Measurements from ENCODE around the gene FHDC1.

Gene FHDC1

DNA sequence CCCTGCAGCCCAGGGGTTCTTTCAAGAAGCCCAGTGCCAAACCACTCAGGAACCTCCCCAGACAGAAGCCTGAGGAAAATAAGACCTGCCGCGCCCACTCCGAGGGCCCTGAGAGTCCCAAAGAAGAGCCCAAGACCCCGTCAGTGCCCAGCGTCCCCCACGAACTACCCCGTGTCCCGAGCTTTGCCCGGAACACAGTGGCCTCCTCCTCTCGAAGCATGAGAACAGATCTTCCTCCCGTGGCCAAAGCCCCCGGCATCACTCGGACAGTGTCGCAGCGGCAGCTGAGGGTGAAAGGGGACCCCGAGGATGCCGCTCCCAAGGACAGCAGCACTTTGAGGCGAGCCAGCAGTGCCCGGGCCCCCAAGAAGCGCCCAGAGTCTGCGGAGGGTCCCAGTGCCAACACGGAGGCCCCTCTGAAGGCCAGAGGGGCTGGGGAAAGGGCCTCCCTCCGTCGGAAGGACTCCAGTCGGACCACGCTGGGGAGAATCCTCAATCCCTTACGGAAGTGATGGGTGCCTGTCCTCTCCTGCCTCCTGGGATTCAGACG is 40.2 kb downstream of the FHDC1 start:
- H3K4me1 ChIP-seq (ENCODE audit: control insufficient read depth in 5 of 5, insufficient read depth in 5 of 5, low read length in 5 of 5) = peaks cover 0 to 2% (median 0%) of the 10 kb centered on the region in 5 donors

GRCh38 chr4:152979731-152980330 is 43.7 kb downstream of the FHDC1 start:
- Histone ChIP-seq H3K4me1 (ENCODE audit: control insufficient read depth in 5 of 5, insufficient read depth in 5 of 5, low read length in 5 of 5) (no peaks in the 10 kb centered on the region), H3K9me3 (ENCODE audit: control insufficient read depth in 5 of 5, low read length in 5 of 5) (no peaks in the 10 kb centered on the region), H3K27me3 (ENCODE audit: control insufficient read depth in 5 of 5, insufficient read depth in 4 of 5, low read length in 5 of 5) (no peaks in the 10 kb centered on the region), H3K27ac (ENCODE audit: low read depth, low read length) (no peak overlapping the region), H3K9ac (ENCODE audit: low read length in 5 of 5) (no peak overlapping the region), H3K36me3 (ENCODE audit: control insufficient read depth in 5 of 5, insufficient read depth in 5 of 5, low read length in 5 of 5) (peaks cover 0 to 3% (median 0%) of the 10 kb centered on the region in 5 donors), H3K4me3 (ENCODE audit: low read depth in 1 of 5, low read length in 5 of 5) (no peak overlapping the region)

More for the DNA sequence above, 40.2 kb downstream of the FHDC1 start:
- peaks cover 0 to 3% (median 0%) of the 10 kb centered on the region in 5 donors for H3K36me3 ChIP-seq (ENCODE audit: control insufficient read depth in 5 of 5, insufficient read depth in 5 of 5, low read length in 5 of 5)
- no peaks in the 10 kb centered on the region for H3K27me3 ChIP-seq (ENCODE audit: control insufficient read depth in 5 of 5, insufficient read depth in 4 of 5, low read length in 5 of 5)
- H3K4me3 ChIP-seq (ENCODE audit: low read depth in 1 of 5, low read length in 5 of 5) = no peak overlapping the region
- H3K9me3 ChIP-seq (ENCODE audit: control insufficient read depth in 5 of 5, low read length in 5 of 5) = no peaks in the 10 kb centered on the region
- H3K9ac ChIP-seq (ENCODE audit: low read length in 5 of 5) = no peak overlapping the region
- no peak overlapping the region for H3K27ac ChIP-seq (ENCODE audit: low read depth, low read length)

GRCh38 chr4:152981278-152981677 is 45.2 kb downstream of the FHDC1 start:
- Histone ChIP-seq H3K27me3 (ENCODE audit: control insufficient read depth in 5 of 5, insufficient read depth in 4 of 5, low read length in 5 of 5) (no peaks in the 10 kb centered on the region), H3K36me3 (ENCODE audit: control insufficient read depth in 5 of 5, insufficient read depth in 5 of 5, low read length in 5 of 5) (no peaks in the 10 kb centered on the region), H3K9ac (ENCODE audit: low read length in 5 of 5) (no peak overlapping the region), H3K9me3 (ENCODE audit: control insufficient read depth in 5 of 5, low read length in 5 of 5) (no peaks in the 10 kb centered on the region), H3K4me3 (ENCODE audit: low read depth in 1 of 5, low read length in 5 of 5) (no peak overlapping the region), H3K27ac (ENCODE audit: low read depth, low read length) (no peak overlapping the region), H3K4me1 (ENCODE audit: control insufficient read depth in 5 of 5, insufficient read depth in 5 of 5, low read length in 5 of 5) (no peaks in the 10 kb centered on the region)

GRCh38 chr4:152981842-152982241 is 45.7 kb downstream of the FHDC1 start:
- no peak overlapping the region for H3K27ac ChIP-seq (ENCODE audit: low read depth, low read length)

DNA sequence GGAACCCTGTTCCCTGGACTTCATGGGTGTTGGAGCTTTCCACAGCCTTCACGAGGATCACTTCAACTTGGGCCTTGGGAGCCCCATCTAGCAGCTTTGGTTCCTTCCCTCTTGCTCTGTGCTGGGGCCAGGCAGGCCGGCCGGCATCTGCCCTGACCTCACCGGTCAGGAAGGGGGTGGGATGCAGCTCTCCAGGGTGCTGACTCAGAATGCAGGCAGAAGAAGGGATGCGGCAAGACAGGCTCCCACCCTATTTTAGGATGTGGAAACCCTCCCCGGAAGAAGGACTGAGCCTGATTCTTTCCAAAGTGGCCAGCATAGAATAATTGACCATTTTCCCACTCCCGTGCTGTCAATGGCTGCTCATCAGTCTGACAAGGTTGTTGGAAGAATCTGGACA is 47.1 kb downstream of the FHDC1 start:
- H3K4me3 ChIP-seq (ENCODE audit: low read depth in 1 of 5, low read length in 5 of 5) = no peak overlapping the region
- H3K27ac ChIP-seq (ENCODE audit: low read depth, low read length) = no peak overlapping the region
- H3K9me3 ChIP-seq (ENCODE audit: control insufficient read depth in 5 of 5, low read length in 5 of 5) = no peaks in the 10 kb centered on the region
- no peaks in the 10 kb centered on the region for H3K4me1 ChIP-seq (ENCODE audit: control insufficient read depth in 5 of 5, insufficient read depth in 5 of 5, low read length in 5 of 5)
- H3K36me3 ChIP-seq (ENCODE audit: control insufficient read depth in 5 of 5, insufficient read depth in 5 of 5, low read length in 5 of 5) = no peaks in the 10 kb centered on the region
- H3K27me3 ChIP-seq (ENCODE audit: control insufficient read depth in 5 of 5, insufficient read depth in 4 of 5, low read length in 5 of 5) = no peaks in the 10 kb centered on the region
- no peak overlapping the region for H3K9ac ChIP-seq (ENCODE audit: low read length in 5 of 5)

More at GRCh38 chr4:152981842-152982241, 45.7 kb downstream of the FHDC1 start:
- H3K27me3 ChIP-seq (ENCODE audit: control insufficient read depth in 5 of 5, insufficient read depth in 4 of 5, low read length in 5 of 5) = no peaks in the 10 kb centered on the region
- H3K4me3 ChIP-seq (ENCODE audit: low read depth in 1 of 5, low read length in 5 of 5) = no peak overlapping the region
- H3K4me1 ChIP-seq (ENCODE audit: control insufficient read depth in 5 of 5, insufficient read depth in 5 of 5, low read length in 5 of 5) = no peaks in the 10 kb centered on the region
- H3K36me3 ChIP-seq (ENCODE audit: control insufficient read depth in 5 of 5, insufficient read depth in 5 of 5, low read length in 5 of 5) = no peaks in the 10 kb centered on the region
- H3K9ac ChIP-seq (ENCODE audit: low read length in 5 of 5) = no peak overlapping the region
- H3K9me3 ChIP-seq (ENCODE audit: control insufficient read depth in 5 of 5, low read length in 5 of 5) = no peaks in the 10 kb centered on the region

- no peaks in the 10 kb centered on the region for H3K36me3 ChIP-seq (ENCODE audit: control insufficient read depth in 5 of 5, insufficient read depth in 5 of 5, low read length in 5 of 5)
- H3K9me3 ChIP-seq (ENCODE audit: control insufficient read depth in 5 of 5, low read length in 5 of 5) = no peaks in the 10 kb centered on the region
- no peaks in the 10 kb centered on the region for H3K4me1 ChIP-seq (ENCODE audit: control insufficient read depth in 5 of 5, insufficient read depth in 5 of 5, low read length in 5 of 5)
- H3K4me3 ChIP-seq (ENCODE audit: low read depth in 1 of 5, low read length in 5 of 5) = no peak overlapping the region
- no peaks in the 10 kb centered on the region for H3K27me3 ChIP-seq (ENCODE audit: control insufficient read depth in 5 of 5, insufficient read depth in 4 of 5, low read length in 5 of 5)
- H3K27ac ChIP-seq (ENCODE audit: low read depth, low read length) = no peak overlapping the region
- no peak overlapping the region for H3K9ac ChIP-seq (ENCODE audit: low read length in 5 of 5)
Measured at GRCh38 chr4:152983774-152984411, 47.8 kb downstream of the FHDC1 start.

DNA sequence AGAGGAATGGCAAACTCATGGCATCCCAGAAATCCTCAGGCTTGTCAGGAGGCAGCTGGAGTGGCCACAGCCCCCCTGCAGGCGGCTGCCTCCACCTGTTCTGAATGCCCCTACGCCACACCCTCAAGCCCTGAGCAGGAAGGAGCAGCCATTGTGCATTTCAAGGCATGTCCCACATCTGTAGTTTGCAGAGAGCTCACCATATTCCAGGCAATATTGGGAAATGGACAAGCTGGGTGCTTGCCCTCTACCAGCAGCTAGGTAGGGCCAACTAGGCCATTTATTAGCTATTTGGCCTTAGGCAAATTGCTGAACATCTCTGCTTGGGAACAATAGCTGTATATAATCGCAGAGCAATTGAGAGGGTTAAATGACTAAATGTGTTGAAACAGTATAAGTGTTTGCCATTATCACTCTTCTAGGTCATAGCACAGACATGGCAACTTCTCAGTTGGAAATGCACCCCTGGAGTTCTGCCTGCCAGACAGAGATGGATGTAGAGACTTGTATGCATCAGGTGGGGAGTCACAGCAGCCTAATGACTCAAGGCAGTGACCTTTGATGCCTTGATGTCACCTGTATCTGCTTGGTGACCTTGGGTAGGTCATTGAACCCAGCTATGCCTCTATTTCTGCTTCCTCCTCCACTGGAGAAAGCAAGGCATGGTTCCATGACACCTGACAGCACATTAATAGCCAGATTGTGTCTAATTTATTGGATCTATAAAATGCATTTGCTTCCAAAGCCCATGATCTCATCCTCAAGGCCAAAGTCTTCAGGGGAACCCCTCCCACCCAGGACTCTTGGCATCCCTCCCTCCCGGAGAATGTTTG is 52.8 kb downstream of the FHDC1 start:
- Histone ChIP-seq H3K9ac (ENCODE audit: low read length in 5 of 5) (no peak overlapping the region), H3K27ac (ENCODE audit: low read depth, low read length) (no peak overlapping the region), H3K9me3 (ENCODE audit: control insufficient read depth in 5 of 5, low read length in 5 of 5) (no peaks in the 10 kb centered on the region), H3K4me3 (ENCODE audit: low read depth in 1 of 5, low read length in 5 of 5) (no peak overlapping the region), H3K36me3 (ENCODE audit: control insufficient read depth in 5 of 5, insufficient read depth in 5 of 5, low read length in 5 of 5) (no peaks in the 10 kb centered on the region), H3K4me1 (ENCODE audit: control insufficient read depth in 5 of 5, insufficient read depth in 5 of 5, low read length in 5 of 5) (no peaks in the 10 kb centered on the region), H3K27me3 (ENCODE audit: control insufficient read depth in 5 of 5, insufficient read depth in 4 of 5, low read length in 5 of 5) (no peaks in the 10 kb centered on the region)

GRCh38 chr4:152989554-152989970 is 53.4 kb downstream of the FHDC1 start:
- H3K36me3 ChIP-seq (ENCODE audit: control insufficient read depth in 5 of 5, insufficient read depth in 5 of 5, low read length in 5 of 5) = no peaks in the 10 kb centered on the region
- no peaks in the 10 kb centered on the region for H3K9me3 ChIP-seq (ENCODE audit: control insufficient read depth in 5 of 5, low read length in 5 of 5)
- no peaks in the 10 kb centered on the region for H3K4me1 ChIP-seq (ENCODE audit: control insufficient read depth in 5 of 5, insufficient read depth in 5 of 5, low read length in 5 of 5)
- no peak overlapping the region for H3K9ac ChIP-seq (ENCODE audit: low read length in 5 of 5)
- no peaks in the 10 kb centered on the region for H3K27me3 ChIP-seq (ENCODE audit: control insufficient read depth in 5 of 5, insufficient read depth in 4 of 5, low read length in 5 of 5)
- no peak overlapping the region for H3K27ac ChIP-seq (ENCODE audit: low read depth, low read length)
- H3K4me3 ChIP-seq (ENCODE audit: low read depth in 1 of 5, low read length in 5 of 5) = no peak overlapping the region

- no peaks in the 10 kb centered on the region for H3K36me3 ChIP-seq (ENCODE audit: control insufficient read depth in 5 of 5, insufficient read depth in 5 of 5, low read length in 5 of 5)
- no peak overlapping the region for H3K27ac ChIP-seq (ENCODE audit: low read depth, low read length)
- H3K27me3 ChIP-seq (ENCODE audit: control insufficient read depth in 5 of 5, insufficient read depth in 4 of 5, low read length in 5 of 5) = no peaks in the 10 kb centered on the region
- no peaks in the 10 kb centered on the region for H3K9me3 ChIP-seq (ENCODE audit: control insufficient read depth in 5 of 5, low read length in 5 of 5)
- H3K4me3 ChIP-seq (ENCODE audit: low read depth in 1 of 5, low read length in 5 of 5) = no peak overlapping the region
- peaks cover 0 to under 1% (median 0%) of the 10 kb centered on the region in 5 donors for H3K4me1 ChIP-seq (ENCODE audit: control insufficient read depth in 5 of 5, insufficient read depth in 5 of 5, low read length in 5 of 5)
- no peak overlapping the region for H3K9ac ChIP-seq (ENCODE audit: low read length in 5 of 5)
Measured at GRCh38 chr4:152990471-152991131, 54.5 kb downstream of the FHDC1 start.
